ENCODE data around the gene ZNF653. TPM values are rescaled to one million over a fixed set of nuclear protein-coding genes. Genes with fewer than 3 reads are reported as not detected.

Gene ZNF653
- total and polyA plus RNA-seq, 12 donors = 2.3 to 7.8 (median 4.2) TPM

- no peak for DNase-seq
- H3K9me3 ChIP-seq = no peaks in the 10 kb centered on the region
- H3K4me3 ChIP-seq = no peak overlapping the region
- ATAC-seq = no peak
- no peak overlapping the region for H3K27ac ChIP-seq
- peaks cover 0 to 23% (median 13%) of the 10 kb centered on the region in 9 donors for H3K4me1 ChIP-seq
- no peaks in the 10 kb centered on the region for H3K27me3 ChIP-seq
- WGBS, 2 donors = 78 to 82% methylated on average over 20 of the region's 20 CpGs
- intact Hi-C loops (cut with DNase I) = no loop called here
- TF ChIP-seq, protein P1, sequence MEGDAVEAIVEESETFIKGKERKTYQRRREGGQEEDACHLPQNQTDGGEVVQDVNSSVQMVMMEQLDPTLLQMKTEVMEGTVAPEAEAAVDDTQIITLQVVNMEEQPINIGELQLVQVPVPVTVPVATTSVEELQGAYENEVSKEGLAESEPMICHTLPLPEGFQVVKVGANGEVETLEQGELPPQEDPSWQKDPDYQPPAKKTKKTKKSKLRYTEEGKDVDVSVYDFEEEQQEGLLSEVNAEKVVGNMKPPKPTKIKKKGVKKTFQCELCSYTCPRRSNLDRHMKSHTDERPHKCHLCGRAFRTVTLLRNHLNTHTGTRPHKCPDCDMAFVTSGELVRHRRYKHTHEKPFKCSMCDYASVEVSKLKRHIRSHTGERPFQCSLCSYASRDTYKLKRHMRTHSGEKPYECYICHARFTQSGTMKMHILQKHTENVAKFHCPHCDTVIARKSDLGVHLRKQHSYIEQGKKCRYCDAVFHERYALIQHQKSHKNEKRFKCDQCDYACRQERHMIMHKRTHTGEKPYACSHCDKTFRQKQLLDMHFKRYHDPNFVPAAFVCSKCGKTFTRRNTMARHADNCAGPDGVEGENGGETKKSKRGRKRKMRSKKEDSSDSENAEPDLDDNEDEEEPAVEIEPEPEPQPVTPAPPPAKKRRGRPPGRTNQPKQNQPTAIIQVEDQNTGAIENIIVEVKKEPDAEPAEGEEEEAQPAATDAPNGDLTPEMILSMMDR (IDR thresholded peaks at IDR 0.05) = no peak
- peaks cover 0 to 71% (median 18%) of the 10 kb centered on the region in 9 donors for H3K36me3 ChIP-seq
Observed at GRCh38 chr19:11552666-11553372, 47.2 kb upstream of the ZNF653 start.

DNA sequence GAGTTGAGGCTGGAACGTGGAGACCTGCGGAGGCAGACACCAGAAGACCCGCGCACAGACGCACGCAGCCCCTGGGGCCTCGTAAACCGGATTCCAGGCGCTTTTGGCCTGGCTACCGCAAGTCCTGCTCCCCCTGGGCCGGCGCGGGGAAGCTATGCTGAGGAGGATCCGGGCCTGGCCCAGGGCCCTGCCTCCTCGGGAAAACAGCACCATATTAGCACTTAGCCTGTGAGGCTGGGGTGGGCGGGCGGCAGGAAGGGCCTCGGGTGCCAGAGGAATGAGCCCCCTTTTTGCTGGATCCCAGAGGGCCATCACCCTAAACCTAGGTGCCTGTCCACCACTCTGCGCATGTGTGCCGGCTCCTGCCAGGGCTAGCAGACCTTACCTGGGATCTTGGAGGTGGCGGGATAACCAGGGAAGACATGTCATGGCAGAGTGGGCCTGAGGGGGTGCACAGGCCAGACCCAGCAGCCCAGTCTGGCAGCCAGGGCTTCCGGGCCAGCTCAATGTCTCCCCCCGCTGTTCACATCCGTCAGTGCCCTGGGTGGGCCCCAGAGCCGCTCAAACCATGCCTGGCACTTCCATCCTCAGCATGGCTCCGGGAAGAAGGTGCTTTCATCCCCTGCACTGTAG, 46.1 kb upstream of the ZNF653 start:
- Histone ChIP-seq H3K36me3 (peaks cover 0 to 68% (median 18%) of the 10 kb centered on the region in 9 donors), H3K4me1 (peaks cover 0 to 12% (median 4%) of the 10 kb centered on the region in 9 donors), H3K27ac (no peak overlapping the region), H3K27me3 (no peaks in the 10 kb centered on the region), H3K4me3 (no peak overlapping the region), H3K9me3 (no peaks in the 10 kb centered on the region)
- WGBS, 2 donors = 75 to 79% methylated on average over 26 of the region's 26 CpGs
- TF ChIP-seq, protein P1 (IDR thresholded peaks at IDR 0.05) = peak in 7 of 9 donors; percentile 19 to 45 (median 34)
- intact Hi-C loops (cut with DNase I) = no loop called here
- ATAC-seq (peak in 7 of 8 donors; percentile 26 to 59 (median 41)), DNase-seq (no peak)

DNA sequence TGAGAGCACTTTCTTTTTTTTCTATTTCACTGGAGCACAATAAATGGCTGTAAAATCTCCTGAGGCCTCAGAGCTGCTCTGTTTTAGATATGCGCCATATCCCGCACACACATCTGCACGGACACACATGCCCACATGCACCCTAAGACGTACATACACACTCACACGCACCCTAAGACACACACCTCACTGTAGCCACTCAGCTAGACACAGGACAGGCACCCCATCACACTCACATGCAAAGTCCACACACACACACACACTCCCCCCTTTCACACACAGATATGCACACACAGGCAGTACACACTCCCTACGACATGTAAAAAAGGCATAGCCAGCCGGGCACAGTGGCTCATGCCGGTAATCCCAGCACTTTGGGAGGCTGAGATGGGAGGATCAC, 44.6 kb upstream of the ZNF653 start:
- H3K27me3 ChIP-seq = no peaks in the 10 kb centered on the region
- WGBS, 2 donors = 89 to 93% methylated on average over 8 of the region's 8 CpGs
- no peak overlapping the region for H3K27ac ChIP-seq
- H3K4me1 ChIP-seq = peaks cover 0 to 2% (median 0%) of the 10 kb centered on the region in 9 donors
- peaks cover 0 to 66% (median 18%) of the 10 kb centered on the region in 9 donors for H3K36me3 ChIP-seq
- TF ChIP-seq, protein P1 (IDR thresholded peaks at IDR 0.05) = no peak
- no peak for ATAC-seq
- H3K9me3 ChIP-seq = no peaks in the 10 kb centered on the region
- intact Hi-C loops (cut with DNase I) = no loop called here
- no peak overlapping the region for H3K4me3 ChIP-seq
- no peak for DNase-seq

- ATAC-seq = no peak
- intact Hi-C loops (cut with DNase I) = no loop called here
Observed at GRCh38 chr19:11549386-11549953, 43.8 kb upstream of the ZNF653 start.

More at GRCh38 chr19:11549386-11549953, 43.8 kb upstream of the ZNF653 start:
- DNase-seq = no peak
- H3K27ac ChIP-seq = no peak overlapping the region
- no peaks in the 10 kb centered on the region for H3K27me3 ChIP-seq
- no peaks in the 10 kb centered on the region for H3K4me1 ChIP-seq
- no peak overlapping the region for H3K4me3 ChIP-seq
- H3K36me3 ChIP-seq = peaks cover 0 to 60% (median 16%) of the 10 kb centered on the region in 9 donors
- no peaks in the 10 kb centered on the region for H3K9me3 ChIP-seq
- TF ChIP-seq, protein P1 (IDR thresholded peaks at IDR 0.05) = no peak
- WGBS, 2 donors = 91% methylated on average over 24 of the region's 24 CpGs
